Measurements from ENCODE around the gene LRP1B. TPM values are rescaled to one million over a fixed set of nuclear protein-coding genes. Genes with fewer than 3 reads are reported as not detected.

LRP1B gene
- total RNA-seq, 1 experiment from 2014 or later = 0.11 TPM

GRCh38 chr2:140185076-140185475 is 1945.7 kb downstream of the LRP1B start:
- no peak for DNase-seq (ENCODE audit: low read depth)

- DNase-seq (ENCODE audit: low read depth) = no peak
Observed at GRCh38 chr2:140183056-140183765, 1947.6 kb downstream of the LRP1B start.

Measured in LHCN-M2 (cell line).